Measurements from ENCODE around the gene ITM2C.
A peak's percentile ranks its signal among the peaks of the same experiment; 100 is the strongest.

ITM2C gene

GRCh38 chr2:230881840-230882239 lies 17.1 kb downstream of the ITM2C start:
- Histone ChIP-seq H3K9me3 (no peaks in the 10 kb centered on the region), H3K4me1 (no peaks in the 10 kb centered on the region), H3K36me3 (replicated peaks) (peaks cover 27% of the 10 kb centered on the region), H3K27me3 (ENCODE audit: low read depth) (no peaks in the 10 kb centered on the region), H3K4me3 (no peak overlapping the region)
- DNase-seq (ENCODE audit: low spot score in 2 of 2) = no peak
- in situ Hi-C loops (cut with MboI; ENCODE audit: low sequenced_read_pairs) = no loop called here

GRCh38 chr2:230885463-230886130 lies 20.9 kb downstream of the ITM2C start:
- DNase-seq (ENCODE audit: low spot score in 2 of 2) = peak; percentile 53 to 74
- in situ Hi-C loops (cut with MboI; ENCODE audit: low sequenced_read_pairs) = no loop called here
- Histone ChIP-seq H3K9me3 (no peaks in the 10 kb centered on the region), H3K4me1 (no peaks in the 10 kb centered on the region), H3K36me3 (replicated peaks) (no peaks in the 10 kb centered on the region), H3K27me3 (ENCODE audit: low read depth) (no peaks in the 10 kb centered on the region), H3K4me3 (no peak overlapping the region)

GRCh38 chr2:230886206-230886605 lies 21.5 kb downstream of the ITM2C start:
- in situ Hi-C loops (cut with MboI; ENCODE audit: low sequenced_read_pairs) = no loop called here

GRCh38 chr2:230886671-230887071 lies 21.9 kb downstream of the ITM2C start:
- no peak for DNase-seq (ENCODE audit: low spot score in 2 of 2)
- no peaks in the 10 kb centered on the region for H3K27me3 ChIP-seq (ENCODE audit: low read depth)
- in situ Hi-C loops (cut with MboI; ENCODE audit: low sequenced_read_pairs) = no loop called here
- no peaks in the 10 kb centered on the region for H3K9me3 ChIP-seq
- H3K4me3 ChIP-seq = no peak overlapping the region
- H3K4me1 ChIP-seq = no peaks in the 10 kb centered on the region
- no peaks in the 10 kb centered on the region for H3K36me3 ChIP-seq (replicated peaks)

More at GRCh38 chr2:230886206-230886605, 21.5 kb downstream of the ITM2C start:
- Histone ChIP-seq H3K9me3 (no peaks in the 10 kb centered on the region), H3K4me1 (no peaks in the 10 kb centered on the region), H3K36me3 (replicated peaks) (no peaks in the 10 kb centered on the region), H3K4me3 (no peak overlapping the region), H3K27me3 (ENCODE audit: low read depth) (no peaks in the 10 kb centered on the region)
- DNase-seq (ENCODE audit: low spot score in 2 of 2) = no peak

GRCh38 chr2:230887342-230887741 lies 22.6 kb downstream of the ITM2C start:
- in situ Hi-C loops (cut with MboI; ENCODE audit: low sequenced_read_pairs) = no loop called here
- Histone ChIP-seq H3K4me1 (no peaks in the 10 kb centered on the region), H3K4me3 (no peak overlapping the region), H3K36me3 (replicated peaks) (no peaks in the 10 kb centered on the region), H3K9me3 (no peaks in the 10 kb centered on the region), H3K27me3 (ENCODE audit: low read depth) (no peaks in the 10 kb centered on the region)
- DNase-seq (ENCODE audit: low spot score in 2 of 2) = peak in 1 of 2 experiments; percentile 38

- Histone ChIP-seq H3K4me3 (no peak overlapping the region), H3K9me3 (no peaks in the 10 kb centered on the region), H3K36me3 (replicated peaks) (no peaks in the 10 kb centered on the region), H3K4me1 (no peaks in the 10 kb centered on the region), H3K27me3 (ENCODE audit: low read depth) (no peaks in the 10 kb centered on the region)
- DNase-seq (ENCODE audit: low spot score in 2 of 2) = no peak
- in situ Hi-C loops (cut with MboI; ENCODE audit: low sequenced_read_pairs) = no loop called here
These were observed 24.2 kb downstream of the ITM2C start for GRCh38 chr2:230888824-230889400.

GRCh38 chr2:230889911-230890601 lies 25.3 kb downstream of the ITM2C start:
- no peaks in the 10 kb centered on the region for H3K9me3 ChIP-seq
- in situ Hi-C loops (cut with MboI; ENCODE audit: low sequenced_read_pairs) = no loop called here

GRCh38 chr2:230890646-230891045 lies 25.9 kb downstream of the ITM2C start:
- no peaks in the 10 kb centered on the region for H3K27me3 ChIP-seq (ENCODE audit: low read depth)
- no peaks in the 10 kb centered on the region for H3K4me1 ChIP-seq
- DNase-seq (ENCODE audit: low spot score in 2 of 2) = no peak
- no peaks in the 10 kb centered on the region for H3K36me3 ChIP-seq (replicated peaks)
- H3K9me3 ChIP-seq = no peaks in the 10 kb centered on the region
- no peak overlapping the region for H3K4me3 ChIP-seq
- in situ Hi-C loops (cut with MboI; ENCODE audit: low sequenced_read_pairs) = no loop called here

More at GRCh38 chr2:230889911-230890601, 25.3 kb downstream of the ITM2C start:
- no peaks in the 10 kb centered on the region for H3K36me3 ChIP-seq (replicated peaks)
- no peaks in the 10 kb centered on the region for H3K27me3 ChIP-seq (ENCODE audit: low read depth)
- H3K4me1 ChIP-seq = no peaks in the 10 kb centered on the region
- no peak for DNase-seq (ENCODE audit: low spot score in 2 of 2)
- H3K4me3 ChIP-seq = no peak overlapping the region

- in situ Hi-C loops (cut with MboI; ENCODE audit: low sequenced_read_pairs) = no loop called here
- H3K4me1 ChIP-seq = no peaks in the 10 kb centered on the region
- no peak for DNase-seq (ENCODE audit: low spot score in 2 of 2)
- no peaks in the 10 kb centered on the region for H3K9me3 ChIP-seq
- H3K27me3 ChIP-seq (ENCODE audit: low read depth) = no peaks in the 10 kb centered on the region
- H3K36me3 ChIP-seq (replicated peaks) = no peaks in the 10 kb centered on the region
- H3K4me3 ChIP-seq = no peak overlapping the region
These were observed 26.3 kb downstream of the ITM2C start for GRCh38 chr2:230891064-230891463.

- Histone ChIP-seq H3K27me3 (ENCODE audit: low read depth) (no peaks in the 10 kb centered on the region), H3K9me3 (no peaks in the 10 kb centered on the region), H3K4me3 (no peak overlapping the region), H3K36me3 (replicated peaks) (no peaks in the 10 kb centered on the region), H3K4me1 (no peaks in the 10 kb centered on the region)
- no peak for DNase-seq (ENCODE audit: low spot score in 2 of 2)
- in situ Hi-C loops (cut with MboI; ENCODE audit: low sequenced_read_pairs) = no loop called here
These were observed 26.8 kb downstream of the ITM2C start for GRCh38 chr2:230891509-230891908.

GRCh38 chr2:230893338-230893737 lies 28.6 kb downstream of the ITM2C start:
- H3K36me3 ChIP-seq (replicated peaks) = no peaks in the 10 kb centered on the region
- H3K9me3 ChIP-seq = no peaks in the 10 kb centered on the region
- DNase-seq (ENCODE audit: low spot score in 2 of 2) = no peak
- no peaks in the 10 kb centered on the region for H3K4me1 ChIP-seq
- in situ Hi-C loops (cut with MboI; ENCODE audit: low sequenced_read_pairs) = no loop called here
- H3K27me3 ChIP-seq (ENCODE audit: low read depth) = no peaks in the 10 kb centered on the region
- no peak overlapping the region for H3K4me3 ChIP-seq

GRCh38 chr2:230893841-230894781 lies 29.4 kb downstream of the ITM2C start:
- in situ Hi-C loops (cut with MboI; ENCODE audit: low sequenced_read_pairs) = no loop called here
- Histone ChIP-seq H3K27me3 (ENCODE audit: low read depth) (no peaks in the 10 kb centered on the region), H3K4me3 (no peak overlapping the region), H3K4me1 (no peaks in the 10 kb centered on the region), H3K9me3 (no peaks in the 10 kb centered on the region), H3K36me3 (replicated peaks) (no peaks in the 10 kb centered on the region)
- DNase-seq (ENCODE audit: low spot score in 2 of 2) = no peak

- Histone ChIP-seq H3K9me3 (no peaks in the 10 kb centered on the region), H3K4me1 (no peaks in the 10 kb centered on the region), H3K27me3 (ENCODE audit: low read depth) (0 out of 2 replicates have a peak, but pooled peaks cover 3% of the 10 kb centered on the region), H3K4me3 (no peak overlapping the region), H3K36me3 (replicated peaks) (no peaks in the 10 kb centered on the region)
- in situ Hi-C loops (cut with MboI; ENCODE audit: low sequenced_read_pairs) = no loop called here
- peak in 1 of 2 experiments; percentile 3 for DNase-seq (ENCODE audit: low spot score in 2 of 2)
These were observed 31.0 kb downstream of the ITM2C start for GRCh38 chr2:230895536-230896345.
